ENCODE measurements around the gene ATG7. TPM values are rescaled to one million over a fixed set of nuclear protein-coding genes. Genes with fewer than 3 reads are reported as not detected.

ATG7 gene
- total RNA-seq, 4 donors from 2014 or later: 49.4 to 145 (median 82.1) TPM

- TF ChIP-seq CTCF (IDR thresholded peaks at IDR 0.05) (no peak), POLR2A (IDR thresholded peaks at IDR 0.05) (no peak), EP300 (IDR thresholded peaks at IDR 0.05) (no peak)
- 66% methylated on average over 9 of the region's 9 CpGs for WGBS
- Histone ChIP-seq H3K27me3 (no peaks in the 10 kb centered on the region), H3K4me1 (peaks cover 35% of the 10 kb centered on the region), H3K36me3 (peaks cover 12% of the 10 kb centered on the region), H3K27ac (no peak overlapping the region), H3K9me3 (no peaks in the 10 kb centered on the region), H3K4me3 (no peak overlapping the region)
- DNase-seq (ENCODE audit: low spot score in 2 of 2): peak in 1 of 2 donors; percentile 38
Observed at GRCh38 chr3:11549580-11550140, 277.5 kb downstream of the ATG7 start.

GRCh38 chr3:11551036-11551435 lies 278.8 kb downstream of the ATG7 start:
- no peak for TF ChIP-seq POLR2AphosphoS5 (IDR thresholded peaks at IDR 0.05)
- TF ChIP-seq POLR2A (IDR thresholded peaks at IDR 0.05): no peak
- no peak for TF ChIP-seq EP300 (IDR thresholded peaks at IDR 0.05)
- TF ChIP-seq CTCF (IDR thresholded peaks at IDR 0.05): no peak
- peaks cover 16% of the 10 kb centered on the region for H3K36me3 ChIP-seq
- no peaks in the 10 kb centered on the region for H3K9me3 ChIP-seq
- peaks cover 34% of the 10 kb centered on the region for H3K4me1 ChIP-seq
- H3K4me3 ChIP-seq: no peak overlapping the region
- 40% methylated on average over 17 of the region's 17 CpGs for WGBS
- no peaks in the 10 kb centered on the region for H3K27me3 ChIP-seq
- H3K27ac ChIP-seq: peak overlapping the region; percentile 57
- peak in 1 of 2 donors; percentile 81 for DNase-seq (ENCODE audit: low spot score in 2 of 2)

- no peaks in the 10 kb centered on the region for H3K9me3 ChIP-seq
- 89% methylated on average over 16 of the region's 16 CpGs for WGBS
- DNase-seq (ENCODE audit: low spot score in 2 of 2): peak in 1 of 2 donors; percentile 63
- peaks cover 15% of the 10 kb centered on the region for H3K36me3 ChIP-seq
- H3K27me3 ChIP-seq: no peaks in the 10 kb centered on the region
- TF ChIP-seq CTCF (IDR thresholded peaks at IDR 0.05): no peak
- TF ChIP-seq POLR2A (IDR thresholded peaks at IDR 0.05): no peak
- no peak for TF ChIP-seq POLR2AphosphoS5 (IDR thresholded peaks at IDR 0.05)
- TF ChIP-seq EP300 (IDR thresholded peaks at IDR 0.05): no peak
- H3K4me1 ChIP-seq: peaks cover 50% of the 10 kb centered on the region
- peak overlapping the region; percentile 3 for H3K27ac ChIP-seq
- no peak overlapping the region for H3K4me3 ChIP-seq
Observed at GRCh38 chr3:11552289-11553264, 280.4 kb downstream of the ATG7 start.

GRCh38 chr3:11553436-11554235 lies 281.4 kb downstream of the ATG7 start:
- WGBS: 54% methylated on average over 8 of the region's 17 CpGs
- peak overlapping the region; percentile 64 for H3K27ac ChIP-seq
- peaks cover 60% of the 10 kb centered on the region for H3K4me1 ChIP-seq
- DNase-seq (ENCODE audit: low spot score in 2 of 2): no peak
- no peaks in the 10 kb centered on the region for H3K9me3 ChIP-seq
- peaks cover 18% of the 10 kb centered on the region for H3K36me3 ChIP-seq
- TF ChIP-seq POLR2A (IDR thresholded peaks at IDR 0.05) (no peak), POLR2AphosphoS5 (IDR thresholded peaks at IDR 0.05) (peak in 2 of 3 donors; percentile 21 to 40)
- H3K27me3 ChIP-seq: no peaks in the 10 kb centered on the region
- H3K4me3 ChIP-seq: no peak overlapping the region

- no peak for DNase-seq (ENCODE audit: low spot score in 2 of 2)
- no peak overlapping the region for H3K4me3 ChIP-seq
- no peak for TF ChIP-seq EP300 (IDR thresholded peaks at IDR 0.05)
- no peak for TF ChIP-seq POLR2A (IDR thresholded peaks at IDR 0.05)
- no peak for TF ChIP-seq CTCF (IDR thresholded peaks at IDR 0.05)
- no peak for TF ChIP-seq POLR2AphosphoS5 (IDR thresholded peaks at IDR 0.05)
- 80% methylated on average over 1 of the region's 3 CpGs for whole genome bisulfite sequencing
- H3K9me3 ChIP-seq: no peaks in the 10 kb centered on the region
- H3K36me3 ChIP-seq: peaks cover 24% of the 10 kb centered on the region
- H3K4me1 ChIP-seq: peaks cover 66% of the 10 kb centered on the region
- no peaks in the 10 kb centered on the region for H3K27me3 ChIP-seq
- peak overlapping the region; percentile 64 for H3K27ac ChIP-seq
Observed at GRCh38 chr3:11554236-11554610, 282.0 kb downstream of the ATG7 start.
